Measurements from ENCODE around the gene SLC7A7. TPM values are rescaled to one million over a fixed set of nuclear protein-coding genes. Genes with fewer than 3 reads are reported as not detected.

Gene SLC7A7
- total and polyA plus RNA-seq, 9 of the 15 experiments (the other 6 are each of a cell fraction or from before 2014, with no cell fraction given), result 0.07 to 0.68 (median 0.41) TPM

DNA sequence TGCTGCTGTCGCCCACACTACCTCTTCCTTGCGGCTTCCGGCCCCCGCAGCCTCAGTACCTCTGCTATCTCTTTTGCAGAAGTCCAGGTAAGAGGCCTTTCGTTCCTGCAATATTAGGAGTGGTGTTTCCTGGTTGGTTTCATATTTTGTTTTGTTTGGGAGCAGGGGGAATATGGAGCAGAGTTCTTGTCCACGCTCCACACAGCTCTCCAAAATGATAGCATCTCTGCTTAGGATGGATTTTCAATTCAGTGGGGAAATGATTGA is 48.0 kb downstream of the SLC7A7 start (continued):
- TF ChIP-seq ZNF174 (CRISPR knock-in tag; IDR thresholded peaks at IDR 0.05) (no peak), CHD1 (IDR thresholded peaks at IDR 0.05; ENCODE audit: low read length) (no peak), TAL1 (IDR thresholded peaks at IDR 0.05) (no peak), POLR3G (IDR thresholded peaks at IDR 0.05; ENCODE audit: extremely low read depth, insufficient read length, insufficient replicate concordance) (no peak), ZNF143 (CRISPR knock-in tag; IDR thresholded peaks at IDR 0.05) (no peak), ZNF146 (CRISPR knock-in tag; IDR thresholded peaks at IDR 0.05; ENCODE audit: unreplicated experiment) (no peak), SIN3A (IDR thresholded peaks at IDR 0.05; ENCODE audit: borderline replicate concordance in 2 of 2, control insufficient read depth in 1 of 2, low read depth in 2 of 2, low read length in 2 of 2) (0 out of 4 replicates have a peak, but pooled peaks of 1 of the 2 experiments have one; percentile 38), SPI1 (IDR thresholded peaks at IDR 0.05; ENCODE audit: borderline replicate concordance, low read depth, low read length) (peak; percentile 27; the same call in 1 of the 2 replicates), ZNF184 (CRISPR knock-in tag; IDR thresholded peaks at IDR 0.05) (no peak), BRCA1 (IDR thresholded peaks at IDR 0.05) (no peak), BRCA1 (CRISPR knock-in tag; IDR thresholded peaks at IDR 0.05) (no peak)
- TF ChIP-seq, protein P1, sequence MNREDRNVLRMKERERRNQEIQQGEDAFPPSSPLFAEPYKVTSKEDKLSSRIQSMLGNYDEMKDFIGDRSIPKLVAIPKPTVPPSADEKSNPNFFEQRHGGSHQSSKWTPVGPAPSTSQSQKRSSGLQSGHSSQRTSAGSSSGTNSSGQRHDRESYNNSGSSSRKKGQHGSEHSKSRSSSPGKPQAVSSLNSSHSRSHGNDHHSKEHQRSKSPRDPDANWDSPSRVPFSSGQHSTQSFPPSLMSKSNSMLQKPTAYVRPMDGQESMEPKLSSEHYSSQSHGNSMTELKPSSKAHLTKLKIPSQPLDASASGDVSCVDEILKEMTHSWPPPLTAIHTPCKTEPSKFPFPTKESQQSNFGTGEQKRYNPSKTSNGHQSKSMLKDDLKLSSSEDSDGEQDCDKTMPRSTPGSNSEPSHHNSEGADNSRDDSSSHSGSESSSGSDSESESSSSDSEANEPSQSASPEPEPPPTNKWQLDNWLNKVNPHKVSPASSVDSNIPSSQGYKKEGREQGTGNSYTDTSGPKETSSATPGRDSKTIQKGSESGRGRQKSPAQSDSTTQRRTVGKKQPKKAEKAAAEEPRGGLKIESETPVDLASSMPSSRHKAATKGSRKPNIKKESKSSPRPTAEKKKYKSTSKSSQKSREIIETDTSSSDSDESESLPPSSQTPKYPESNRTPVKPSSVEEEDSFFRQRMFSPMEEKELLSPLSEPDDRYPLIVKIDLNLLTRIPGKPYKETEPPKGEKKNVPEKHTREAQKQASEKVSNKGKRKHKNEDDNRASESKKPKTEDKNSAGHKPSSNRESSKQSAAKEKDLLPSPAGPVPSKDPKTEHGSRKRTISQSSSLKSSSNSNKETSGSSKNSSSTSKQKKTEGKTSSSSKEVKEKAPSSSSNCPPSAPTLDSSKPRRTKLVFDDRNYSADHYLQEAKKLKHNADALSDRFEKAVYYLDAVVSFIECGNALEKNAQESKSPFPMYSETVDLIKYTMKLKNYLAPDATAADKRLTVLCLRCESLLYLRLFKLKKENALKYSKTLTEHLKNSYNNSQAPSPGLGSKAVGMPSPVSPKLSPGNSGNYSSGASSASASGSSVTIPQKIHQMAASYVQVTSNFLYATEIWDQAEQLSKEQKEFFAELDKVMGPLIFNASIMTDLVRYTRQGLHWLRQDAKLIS (CRISPR knock-in tag; IDR thresholded peaks at IDR 0.05), result no peak
- TF ChIP-seq, protein P2, sequence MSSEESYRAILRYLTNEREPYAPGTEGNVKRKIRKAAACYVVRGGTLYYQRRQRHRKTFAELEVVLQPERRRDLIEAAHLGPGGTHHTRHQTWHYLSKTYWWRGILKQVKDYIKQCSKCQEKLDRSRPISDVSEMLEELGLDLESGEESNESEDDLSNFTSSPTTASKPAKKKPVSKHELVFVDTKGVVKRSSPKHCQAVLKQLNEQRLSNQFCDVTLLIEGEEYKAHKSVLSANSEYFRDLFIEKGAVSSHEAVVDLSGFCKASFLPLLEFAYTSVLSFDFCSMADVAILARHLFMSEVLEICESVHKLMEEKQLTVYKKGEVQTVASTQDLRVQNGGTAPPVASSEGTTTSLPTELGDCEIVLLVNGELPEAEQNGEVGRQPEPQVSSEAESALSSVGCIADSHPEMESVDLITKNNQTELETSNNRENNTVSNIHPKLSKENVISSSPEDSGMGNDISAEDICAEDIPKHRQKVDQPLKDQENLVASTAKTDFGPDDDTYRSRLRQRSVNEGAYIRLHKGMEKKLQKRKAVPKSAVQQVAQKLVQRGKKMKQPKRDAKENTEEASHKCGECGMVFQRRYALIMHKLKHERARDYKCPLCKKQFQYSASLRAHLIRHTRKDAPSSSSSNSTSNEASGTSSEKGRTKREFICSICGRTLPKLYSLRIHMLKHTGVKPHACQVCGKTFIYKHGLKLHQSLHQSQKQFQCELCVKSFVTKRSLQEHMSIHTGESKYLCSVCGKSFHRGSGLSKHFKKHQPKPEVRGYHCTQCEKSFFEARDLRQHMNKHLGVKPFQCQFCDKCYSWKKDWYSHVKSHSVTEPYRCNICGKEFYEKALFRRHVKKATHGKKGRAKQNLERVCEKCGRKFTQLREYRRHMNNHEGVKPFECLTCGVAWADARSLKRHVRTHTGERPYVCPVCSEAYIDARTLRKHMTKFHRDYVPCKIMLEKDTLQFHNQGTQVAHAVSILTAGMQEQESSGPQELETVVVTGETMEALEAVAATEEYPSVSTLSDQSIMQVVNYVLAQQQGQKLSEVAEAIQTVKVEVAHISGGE (CRISPR knock-in tag; IDR thresholded peaks at IDR 0.05), result peak in 1 of 3 experiments; percentile 13; a peak in 1 of 6 replicates
- TF ChIP-seq, protein P3, sequence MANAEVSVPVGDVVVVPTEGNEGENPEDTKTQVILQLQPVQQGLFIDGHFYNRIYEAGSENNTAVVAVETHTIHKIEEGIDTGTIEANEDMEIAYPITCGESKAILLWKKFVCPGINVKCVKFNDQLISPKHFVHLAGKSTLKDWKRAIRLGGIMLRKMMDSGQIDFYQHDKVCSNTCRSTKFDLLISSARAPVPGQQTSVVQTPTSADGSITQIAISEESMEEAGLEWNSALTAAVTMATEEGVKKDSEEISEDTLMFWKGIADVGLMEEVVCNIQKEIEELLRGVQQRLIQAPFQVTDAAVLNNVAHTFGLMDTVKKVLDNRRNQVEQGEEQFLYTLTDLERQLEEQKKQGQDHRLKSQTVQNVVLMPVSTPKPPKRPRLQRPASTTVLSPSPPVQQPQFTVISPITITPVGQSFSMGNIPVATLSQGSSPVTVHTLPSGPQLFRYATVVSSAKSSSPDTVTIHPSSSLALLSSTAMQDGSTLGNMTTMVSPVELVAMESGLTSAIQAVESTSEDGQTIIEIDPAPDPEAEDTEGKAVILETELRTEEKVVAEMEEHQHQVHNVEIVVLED (CRISPR knock-in tag; IDR thresholded peaks at IDR 0.05), result no peak
